GM10248 (cell line): Measurements from ENCODE around the gene MARF1.
"Not testable (repeated sequence)": the region's sequence is repeated elsewhere in the genome, so short reads cannot be mapped to it uniquely, and the experiment has no call there.

Experiments
- CTCF ChIA-PET: fragments of 300-600 bp; sonication (Branson Sonifier 250); formaldehyde crosslinking; extraction: SDS; loops from one replicate; lab custom pipeline; 2021; ENCODE audit warnings: antibody characterized with exemption; lab: Yijun Ruan, JAX
- POLR2A ChIA-PET: fragments of 350-650 bp; sonication (Branson Sonifier 250); formaldehyde crosslinking; extraction: SDS; loops from one replicate; lab custom pipeline; 2020; ENCODE audit warnings: antibody characterized with exemption; lab: Yijun Ruan, JAX
- DNase-seq: peaks from one replicate; pipeline ENCODE4 v3.0.0; 2012; ENCODE audit errors: extremely low spot score
- CTCF ChIP-seq: IDR thresholded peaks from 2 replicates; pipeline ENCODE4 v1.5.1; 2012; ENCODE audit warnings: mild to moderate bottlenecking, low read depth; ENCODE audit errors: extremely low read depth, missing control alignments, control extremely low read depth

The MARF1 gene

GRCh38 chr16:15607700-15608396, 35.1 kb downstream of the MARF1 start:
- no peak for DNase-seq
- ChIA-PET CTCF (no interaction called here), POLR2A (no interaction called here)
- TF ChIP-seq CTCF = no peak

- CTCF ChIA-PET, POLR2A ChIA-PET: not testable (repeated sequence)
These were observed 35.7 kb downstream of the MARF1 start for GRCh38 chr16:15607221-15607699.

GRCh38 chr16:15606518-15607220, 36.3 kb downstream of the MARF1 start:
- DNase-seq = no peak
- TF ChIP-seq CTCF = no peak
- ChIA-PET POLR2A (no interaction called here), CTCF (no interaction called here)

More at GRCh38 chr16:15607221-15607699, 35.7 kb downstream of the MARF1 start:
- DNase-seq = not testable (repeated sequence)

GRCh38 chr16:15605839-15606517, 37.0 kb downstream of the MARF1 start:
- DNase-seq = no peak
- ChIA-PET CTCF (no interaction called here), POLR2A (no interaction called here)

GRCh38 chr16:15604460-15605440, 38.2 kb downstream of the MARF1 start:
- TF ChIP-seq CTCF = no peak
- CTCF ChIA-PET = interaction anchor here (1.2 kb wide), 1 partner anchor 37 kb away, joined by 4 read pairs; no protein-coding TSS in a partner anchor
- POLR2A ChIA-PET = no interaction called here
- DNase-seq = no peak

More at GRCh38 chr16:15605839-15606517, 37.0 kb downstream of the MARF1 start:
- no peak for TF ChIP-seq CTCF

- CTCF ChIA-PET = interaction anchor here (0.7 kb wide), 1 partner anchor 11 kb away, joined by 3 read pairs; no protein-coding TSS in a partner anchor
- TF ChIP-seq CTCF = no peak
- DNase-seq = no peak
- POLR2A ChIA-PET = no interaction called here
These were observed 40.5 kb downstream of the MARF1 start for GRCh38 chr16:15602285-15603044.
